ENCODE data around the gene EGFLAM.

The EGFLAM gene

DNA sequence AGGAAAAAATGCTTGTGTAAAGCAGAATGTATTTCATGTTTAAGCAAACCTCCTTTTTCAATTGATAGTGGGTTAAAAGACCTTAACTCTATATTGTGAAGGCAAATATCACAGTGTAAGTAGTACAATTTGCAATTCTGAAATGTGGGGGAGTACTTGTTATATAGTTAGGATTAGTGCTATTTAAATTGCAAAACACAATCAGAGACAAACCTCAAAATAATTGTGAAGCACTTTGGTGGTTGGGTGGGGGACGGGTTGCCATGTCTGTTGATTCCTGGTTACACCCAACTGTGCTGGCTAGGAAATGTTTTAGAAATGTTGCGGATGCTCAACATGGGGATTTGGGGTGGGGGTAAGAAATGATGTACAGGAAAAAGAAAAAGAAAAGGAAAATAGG, 37.4 kb downstream of the EGFLAM start:
- Histone ChIP-seq H3K36me3 (replicated peaks) (no peaks in the 10 kb centered on the region), H3K4me3 (ENCODE audit: low read depth, low read length) (no peak overlapping the region), H3K27ac (no peak overlapping the region), H3K27me3 (replicated peaks) (no peaks in the 10 kb centered on the region)
- TF ChIP-seq, protein P1, sequence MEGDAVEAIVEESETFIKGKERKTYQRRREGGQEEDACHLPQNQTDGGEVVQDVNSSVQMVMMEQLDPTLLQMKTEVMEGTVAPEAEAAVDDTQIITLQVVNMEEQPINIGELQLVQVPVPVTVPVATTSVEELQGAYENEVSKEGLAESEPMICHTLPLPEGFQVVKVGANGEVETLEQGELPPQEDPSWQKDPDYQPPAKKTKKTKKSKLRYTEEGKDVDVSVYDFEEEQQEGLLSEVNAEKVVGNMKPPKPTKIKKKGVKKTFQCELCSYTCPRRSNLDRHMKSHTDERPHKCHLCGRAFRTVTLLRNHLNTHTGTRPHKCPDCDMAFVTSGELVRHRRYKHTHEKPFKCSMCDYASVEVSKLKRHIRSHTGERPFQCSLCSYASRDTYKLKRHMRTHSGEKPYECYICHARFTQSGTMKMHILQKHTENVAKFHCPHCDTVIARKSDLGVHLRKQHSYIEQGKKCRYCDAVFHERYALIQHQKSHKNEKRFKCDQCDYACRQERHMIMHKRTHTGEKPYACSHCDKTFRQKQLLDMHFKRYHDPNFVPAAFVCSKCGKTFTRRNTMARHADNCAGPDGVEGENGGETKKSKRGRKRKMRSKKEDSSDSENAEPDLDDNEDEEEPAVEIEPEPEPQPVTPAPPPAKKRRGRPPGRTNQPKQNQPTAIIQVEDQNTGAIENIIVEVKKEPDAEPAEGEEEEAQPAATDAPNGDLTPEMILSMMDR (IDR thresholded peaks at IDR 0.05; ENCODE audit: low read depth, low read length, missing control alignments), result no peak
- no peak for DNase-seq
- in situ Hi-C loops (cut with HindIII; ENCODE audit: low pct_ligation_motif_present, low sequenced_read_pairs), result no loop called here

DNA sequence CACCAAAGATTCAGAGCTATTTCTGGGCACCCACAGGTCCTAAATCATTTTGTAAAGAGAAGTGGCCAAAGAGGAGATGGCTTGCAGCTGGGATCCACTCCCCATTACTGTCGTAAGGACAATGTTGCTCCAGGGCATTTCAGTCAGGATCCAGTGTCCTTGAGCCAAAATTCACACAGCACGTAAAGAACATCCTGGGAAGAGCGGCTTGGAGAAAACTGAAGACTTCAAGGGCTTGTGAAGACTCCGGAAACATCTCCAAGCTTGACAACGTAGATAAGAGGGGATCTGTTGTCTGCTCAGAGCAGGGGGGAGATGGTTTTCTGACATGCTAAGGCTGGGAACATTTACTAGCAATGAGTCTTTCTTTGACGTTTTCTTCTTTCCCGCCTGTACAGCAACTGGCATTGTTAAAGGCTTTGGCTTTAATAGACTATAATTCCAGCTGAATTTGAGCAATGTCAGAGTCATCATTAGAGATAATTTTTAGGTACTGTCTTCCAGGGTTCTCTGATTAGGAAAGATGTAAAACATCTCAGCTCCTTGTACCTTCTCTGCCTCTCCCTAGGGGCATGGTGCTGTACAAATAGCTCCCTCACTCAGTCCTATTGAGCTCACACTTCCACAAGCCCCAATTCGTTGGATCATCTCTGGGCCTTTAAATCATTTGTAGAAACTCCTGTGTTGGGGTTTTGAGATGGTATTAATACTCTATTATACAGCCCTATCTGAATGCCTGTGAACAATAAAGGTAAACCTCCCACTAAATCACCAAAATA, 39.7 kb downstream of the EGFLAM start:
- in situ Hi-C loops (cut with HindIII; ENCODE audit: low pct_ligation_motif_present, low sequenced_read_pairs), result no loop called here
- Histone ChIP-seq H3K4me3 (ENCODE audit: low read depth, low read length) (no peak overlapping the region), H3K36me3 (replicated peaks) (no peaks in the 10 kb centered on the region), H3K27me3 (replicated peaks) (no peaks in the 10 kb centered on the region), H3K27ac (no peak overlapping the region)
- no peak for DNase-seq
- TF ChIP-seq, protein P1 (IDR thresholded peaks at IDR 0.05; ENCODE audit: low read depth, low read length, missing control alignments), result no peak

DNA sequence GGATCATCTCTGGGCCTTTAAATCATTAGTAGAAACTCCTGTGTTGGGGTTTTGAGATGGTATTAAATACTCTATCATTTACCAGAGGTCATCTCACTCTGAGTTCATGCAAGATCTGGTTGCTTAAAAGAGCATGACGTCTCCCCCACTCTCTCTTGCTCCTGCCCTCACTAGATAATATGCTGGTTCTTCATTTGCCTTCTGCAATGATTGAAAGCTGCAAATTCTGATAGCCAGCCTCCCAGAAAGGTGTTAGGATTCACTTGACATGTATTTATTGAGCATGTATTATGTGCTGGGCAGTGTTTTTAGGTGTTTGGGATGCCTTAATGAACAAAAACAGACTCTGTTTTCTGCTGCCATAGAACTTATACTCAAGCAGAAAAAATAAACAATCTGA, 41.2 kb downstream of the EGFLAM start:
- DNase-seq, result no peak
- no peak overlapping the region for H3K27ac ChIP-seq
- no peak overlapping the region for H3K4me3 ChIP-seq (ENCODE audit: low read depth, low read length)
- TF ChIP-seq, protein P1 (IDR thresholded peaks at IDR 0.05; ENCODE audit: low read depth, low read length, missing control alignments), result no peak
- H3K27me3 ChIP-seq (replicated peaks), result no peaks in the 10 kb centered on the region
- H3K36me3 ChIP-seq (replicated peaks), result no peaks in the 10 kb centered on the region
- in situ Hi-C loops (cut with HindIII; ENCODE audit: low pct_ligation_motif_present, low sequenced_read_pairs), result no loop called here

DNA sequence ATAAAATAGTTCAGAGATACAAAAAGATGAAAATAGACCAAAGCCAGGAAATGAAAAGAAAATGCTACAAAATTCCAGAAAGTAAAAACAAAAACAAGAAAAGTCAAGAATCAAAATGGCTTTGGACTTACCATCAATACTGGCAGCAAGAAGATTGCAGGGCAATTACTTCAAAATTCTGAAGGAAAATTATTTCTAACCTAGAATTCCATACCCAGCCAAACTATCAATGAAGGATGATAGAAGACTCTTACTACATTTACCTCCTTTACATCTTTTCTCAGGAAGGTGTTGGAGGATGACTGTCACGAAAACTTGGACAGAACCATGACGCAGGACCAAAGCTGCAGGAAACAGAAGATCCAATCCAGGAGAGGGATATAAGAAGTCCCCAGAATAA, 46.8 kb downstream of the EGFLAM start:
- no peak for DNase-seq
- in situ Hi-C loops (cut with HindIII; ENCODE audit: low pct_ligation_motif_present, low sequenced_read_pairs), result no loop called here
- Histone ChIP-seq H3K27me3 (replicated peaks) (no peaks in the 10 kb centered on the region), H3K36me3 (replicated peaks) (no peaks in the 10 kb centered on the region), H3K4me3 (ENCODE audit: low read depth, low read length) (no peak overlapping the region), H3K27ac (no peak overlapping the region)
- TF ChIP-seq, protein P1 (IDR thresholded peaks at IDR 0.05; ENCODE audit: low read depth, low read length, missing control alignments), result no peak

DNA sequence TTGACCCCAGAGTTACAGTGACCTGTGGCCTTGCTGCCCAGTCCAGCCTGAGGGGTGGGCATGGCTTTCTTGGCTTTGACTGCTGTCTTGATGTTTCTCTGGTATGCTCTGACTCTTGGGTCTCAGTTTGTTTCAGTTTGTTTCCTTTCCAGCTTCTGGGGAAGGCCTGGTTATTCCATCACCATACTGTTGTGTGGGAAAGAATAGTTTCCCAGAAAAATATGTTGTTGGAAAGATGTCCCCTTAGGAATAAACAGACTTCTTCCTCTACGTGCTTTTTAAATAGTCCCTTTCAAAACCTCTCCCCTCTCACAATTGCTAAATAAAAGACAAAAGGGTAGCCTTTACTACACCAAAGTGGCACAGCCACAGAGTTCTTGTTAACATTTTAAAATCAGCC, 49.5 kb downstream of the EGFLAM start:
- H3K4me3 ChIP-seq (ENCODE audit: low read depth, low read length), result no peak overlapping the region
- DNase-seq, result no peak
- TF ChIP-seq, protein P1 (IDR thresholded peaks at IDR 0.05; ENCODE audit: low read depth, low read length, missing control alignments), result no peak
- no peaks in the 10 kb centered on the region for H3K36me3 ChIP-seq (replicated peaks)
- H3K27me3 ChIP-seq (replicated peaks), result no peaks in the 10 kb centered on the region
- H3K27ac ChIP-seq, result no peak overlapping the region
- in situ Hi-C loops (cut with HindIII; ENCODE audit: low pct_ligation_motif_present, low sequenced_read_pairs), result no loop called here

All from brain microvascular endothelial cell (primary cell).